Erythroblast (primary cell): ENCODE data around the gene ZNF469.

ENCODE experiments used
- GATA1 ChIP-seq: IDR thresholded peaks from 2 replicates; pipeline ENCODE4 v1.6.1; 2011; ENCODE audit warnings: low read depth, mild to moderate bottlenecking, control low read depth, low read length, moderate library complexity
- POLR2A ChIP-seq: IDR thresholded peaks from 2 replicates; pipeline ENCODE4 v1.6.1; 2011; ENCODE audit warnings: mild to moderate bottlenecking, low read length

DNA sequence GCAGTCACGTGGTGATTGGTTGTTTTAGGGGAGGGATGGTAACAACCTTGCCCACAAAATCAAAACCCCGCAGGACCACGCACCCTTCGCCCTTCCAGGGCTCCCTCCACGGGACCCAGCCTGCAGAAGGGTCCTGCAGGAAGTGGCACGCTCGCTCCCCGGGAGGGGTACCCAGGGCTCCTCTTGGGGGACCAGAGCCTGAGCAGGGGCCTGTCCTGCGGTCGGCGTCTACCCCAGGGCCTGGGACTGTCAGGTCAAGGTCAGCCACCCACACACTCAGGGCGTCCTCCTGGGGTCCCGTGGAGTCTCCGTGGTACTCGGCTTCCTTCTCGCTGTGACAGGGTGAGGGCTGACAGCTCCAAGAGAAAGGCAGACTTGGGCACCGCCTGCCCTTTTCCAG is 33.9 kb downstream of the ZNF469 start:
- no peak for TF ChIP-seq POLR2A
- no peak for TF ChIP-seq GATA1
